ENCODE results near the gene MKRN3. TPM values are rescaled to one million over a fixed set of nuclear protein-coding genes. Genes with fewer than 3 reads are reported as not detected.
"Not testable (repeated sequence)": the region's sequence is repeated elsewhere in the genome, so short reads cannot be mapped to it uniquely, and the experiment has no call there.

The MKRN3 gene
- total RNA-seq, 2 donors from 2014 or later = 2.0 to 2.1 TPM

DNA sequence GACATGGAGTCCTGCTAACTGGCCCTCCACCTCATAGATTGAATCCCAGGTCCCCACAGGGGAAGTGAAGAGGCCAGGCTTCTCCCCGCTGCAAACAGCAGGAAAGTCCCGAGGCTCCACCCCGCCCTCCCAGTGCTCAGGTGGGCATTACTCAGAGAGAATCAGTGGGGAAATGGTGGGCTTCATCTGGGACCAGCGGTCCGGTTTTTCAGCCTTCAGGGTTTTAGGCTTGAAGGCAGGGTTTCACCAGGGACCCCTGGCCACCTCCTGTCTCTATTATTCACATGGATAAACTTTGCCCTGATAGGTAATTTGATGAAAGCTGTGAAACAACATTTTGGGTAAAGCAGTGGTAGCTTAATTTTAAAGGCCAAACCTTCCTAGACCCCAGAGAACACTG lies 31.3 kb downstream of the MKRN3 start:
- no peaks in the 10 kb centered on the region for H3K36me3 Mint-ChIP-seq (ENCODE audit: insufficient read depth in 2 of 2)
- H3K27ac Mint-ChIP-seq = no peak overlapping the region
- no peak for ATAC-seq (replicated peaks in 1 of 2)
- H3K27me3 Mint-ChIP-seq (ENCODE audit: low read depth) = no peaks in the 10 kb centered on the region
- no peak overlapping the region for H3K4me3 Mint-ChIP-seq
- peaks cover 0 to 3% of the 10 kb centered on the region in 2 donors for H3K9me3 Mint-ChIP-seq
- no peak for DNase-seq
- no peaks in the 10 kb centered on the region for H3K4me1 Mint-ChIP-seq (ENCODE audit: low read depth)

DNA sequence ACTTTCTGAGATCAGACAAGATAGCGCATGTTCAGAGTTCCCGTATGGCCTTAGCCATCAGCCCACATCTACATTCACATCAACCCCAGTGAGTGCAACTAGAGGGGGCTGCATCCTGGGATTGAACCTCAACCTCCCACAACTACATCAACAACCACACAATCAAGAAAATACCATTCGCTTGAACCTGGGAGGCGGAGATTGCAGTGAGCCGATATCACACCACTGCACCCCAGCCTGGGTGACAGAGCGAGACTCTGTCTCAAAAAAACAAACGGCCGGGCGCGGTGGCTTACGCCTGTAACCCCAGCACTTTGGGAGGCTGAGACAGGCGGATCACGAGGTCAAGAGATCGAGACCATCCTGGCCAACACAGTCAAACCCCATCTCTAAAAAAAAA lies 31.8 kb downstream of the MKRN3 start:
- H3K9me3 Mint-ChIP-seq; ATAC-seq (replicated peaks in 1 of 2); H3K4me3 Mint-ChIP-seq; H3K27ac Mint-ChIP-seq; DNase-seq; H3K27me3 Mint-ChIP-seq (ENCODE audit: low read depth); H3K36me3 Mint-ChIP-seq (ENCODE audit: insufficient read depth in 2 of 2); H3K4me1 Mint-ChIP-seq (ENCODE audit: low read depth): not testable (repeated sequence)

DNA sequence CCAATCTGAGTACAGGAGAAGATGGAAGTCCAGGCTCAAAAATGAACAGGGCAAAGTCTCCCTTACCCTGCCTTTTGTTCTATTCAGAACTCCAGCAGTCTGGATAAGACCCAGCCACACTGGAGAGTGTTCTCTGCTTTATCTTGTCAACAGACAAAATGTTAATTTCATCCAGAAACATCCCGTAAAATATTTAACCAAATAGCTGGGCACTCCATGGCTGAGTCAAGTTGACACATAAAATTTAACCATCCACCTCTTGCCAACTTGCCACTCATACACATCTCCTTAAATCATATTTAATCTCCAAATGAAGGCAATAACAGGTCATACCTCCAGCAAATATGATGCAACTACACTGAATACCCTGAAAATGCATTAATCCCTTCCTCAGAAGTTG lies 33.6 kb downstream of the MKRN3 start:
- no peaks in the 10 kb centered on the region for H3K36me3 Mint-ChIP-seq (ENCODE audit: insufficient read depth in 2 of 2)

DNA sequence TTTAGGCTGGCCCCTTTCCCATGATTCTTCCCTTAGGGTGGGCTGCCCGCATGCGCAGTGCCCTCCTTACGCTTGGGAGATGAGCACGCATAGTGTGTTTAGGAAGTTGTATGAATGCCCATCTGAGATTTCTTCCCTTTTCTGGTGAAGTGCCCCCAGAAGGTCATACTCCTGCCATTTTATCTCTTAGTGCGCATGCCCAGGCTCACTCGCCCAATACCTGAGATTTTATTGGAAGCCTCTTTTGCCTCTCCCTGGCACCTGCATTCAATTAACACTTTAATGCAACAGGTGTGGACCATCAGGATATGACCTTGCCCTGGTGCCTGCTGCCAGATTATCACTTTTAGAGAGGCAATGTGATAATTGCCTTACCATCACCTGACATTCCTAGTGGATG lies 36.6 kb downstream of the MKRN3 start:
- Mint-ChIP-seq H3K27me3 (ENCODE audit: low read depth) (no peaks in the 10 kb centered on the region), H3K4me1 (ENCODE audit: low read depth) (no peaks in the 10 kb centered on the region), H3K36me3 (ENCODE audit: insufficient read depth in 2 of 2) (no peaks in the 10 kb centered on the region), H3K4me3 (no peak overlapping the region), H3K27ac (no peak overlapping the region), H3K9me3 (peaks cover 0 to 5% of the 10 kb centered on the region in 2 donors)
- ATAC-seq (replicated peaks in 1 of 2) = no peak
- no peak for DNase-seq

More for the DNA sequence above, 33.6 kb downstream of the MKRN3 start:
- Mint-ChIP-seq H3K4me1 (ENCODE audit: low read depth) (no peaks in the 10 kb centered on the region), H3K27ac (no peak overlapping the region), H3K9me3 (peaks cover 0 to 5% of the 10 kb centered on the region in 2 donors), H3K4me3 (no peak overlapping the region), H3K27me3 (ENCODE audit: low read depth) (no peaks in the 10 kb centered on the region)
- DNase-seq (no peak), ATAC-seq (replicated peaks in 1 of 2) (no peak)

DNA sequence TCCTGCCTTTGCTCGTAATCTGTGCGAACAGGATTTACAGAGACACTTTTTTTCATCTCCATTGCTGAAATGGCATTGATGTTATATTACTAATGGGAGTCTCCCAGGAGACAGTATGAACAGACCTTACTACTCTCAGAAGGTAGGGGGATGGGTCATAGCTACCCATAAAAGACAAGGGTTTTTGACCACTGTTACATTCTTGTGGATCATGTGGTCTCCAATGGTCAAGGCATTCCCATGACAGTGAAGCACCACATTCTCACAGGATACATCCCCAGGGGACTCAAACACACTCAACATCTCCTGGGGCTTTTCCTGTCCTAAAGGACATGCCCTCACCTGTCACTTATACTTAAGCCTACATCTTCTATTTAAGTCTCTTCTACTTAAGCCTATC lies 40.8 kb downstream of the MKRN3 start:
- H3K9me3 Mint-ChIP-seq = peaks cover 4 to 5% of the 10 kb centered on the region in 2 donors
- no peak overlapping the region for H3K27ac Mint-ChIP-seq
- no peak overlapping the region for H3K4me3 Mint-ChIP-seq
- ATAC-seq (replicated peaks in 1 of 2) (no peak), DNase-seq (no peak)
- no peaks in the 10 kb centered on the region for H3K27me3 Mint-ChIP-seq (ENCODE audit: low read depth)
- H3K4me1 Mint-ChIP-seq (ENCODE audit: low read depth) = no peaks in the 10 kb centered on the region
- peaks cover 0 to 2% of the 10 kb centered on the region in 2 donors for H3K36me3 Mint-ChIP-seq (ENCODE audit: insufficient read depth in 2 of 2)

DNA sequence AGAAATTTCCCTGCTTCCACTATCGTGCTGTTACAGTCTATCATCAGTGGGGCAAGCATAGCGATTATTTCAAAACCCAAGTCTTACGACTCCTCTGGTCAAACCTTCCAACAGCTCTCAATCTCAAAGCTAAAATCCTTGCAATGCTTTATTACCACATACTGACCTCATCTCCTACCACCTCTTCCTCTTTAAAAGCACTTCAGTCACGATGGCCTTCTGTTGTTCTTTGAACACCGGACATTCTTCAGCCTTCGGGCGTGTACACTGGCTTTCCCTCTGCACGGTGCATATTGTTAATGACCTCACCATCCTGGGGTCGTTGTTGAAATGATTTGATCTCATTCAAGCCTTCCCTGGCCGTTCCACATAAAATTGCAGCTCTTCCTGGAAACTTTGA lies 51.1 kb downstream of the MKRN3 start:
- H3K9me3 Mint-ChIP-seq = peaks cover 8 to 9% of the 10 kb centered on the region in 2 donors
- no peak for DNase-seq
- H3K4me3 Mint-ChIP-seq = no peak overlapping the region
- H3K27ac Mint-ChIP-seq = no peak overlapping the region
- H3K4me1 Mint-ChIP-seq (ENCODE audit: low read depth) = no peaks in the 10 kb centered on the region
- H3K27me3 Mint-ChIP-seq (ENCODE audit: low read depth) = no peaks in the 10 kb centered on the region
- no peak for ATAC-seq (replicated peaks in 1 of 2)
- H3K36me3 Mint-ChIP-seq (ENCODE audit: insufficient read depth in 2 of 2) = no peaks in the 10 kb centered on the region

Other genes starting within 250 kb of the MKRN3 start
- gene GOLGA6L26, start 231.5 kb upstream of the MKRN3 start, total RNA-seq = not detected
- gene GOLGA8S, start 210.9 kb upstream of the MKRN3 start, total RNA-seq = under 1 TPM; 0.07 to 0.29 TPM
- not detected for gene GOLGA6L2, start 118.4 kb upstream of the MKRN3 start, total RNA-seq
- gene MAGEL2, start 82.2 kb downstream of the MKRN3 start, total RNA-seq = not detected
- gene NDN, start 121.6 kb downstream of the MKRN3 start, total RNA-seq = 1 to 10 TPM; 1.5 to 1.6 TPM

All from activated T-cell treated with anti-CD3 and anti-CD28 coated beads, Interleukin-2, amount 50 U/mL, for 72 hours (primary cell).